ENCODE data around the gene LPXN.
"Not testable (repeated sequence)": the region's sequence is repeated elsewhere in the genome, so short reads cannot be mapped to it uniquely, and the experiment has no call there.

LPXN gene

DNA sequence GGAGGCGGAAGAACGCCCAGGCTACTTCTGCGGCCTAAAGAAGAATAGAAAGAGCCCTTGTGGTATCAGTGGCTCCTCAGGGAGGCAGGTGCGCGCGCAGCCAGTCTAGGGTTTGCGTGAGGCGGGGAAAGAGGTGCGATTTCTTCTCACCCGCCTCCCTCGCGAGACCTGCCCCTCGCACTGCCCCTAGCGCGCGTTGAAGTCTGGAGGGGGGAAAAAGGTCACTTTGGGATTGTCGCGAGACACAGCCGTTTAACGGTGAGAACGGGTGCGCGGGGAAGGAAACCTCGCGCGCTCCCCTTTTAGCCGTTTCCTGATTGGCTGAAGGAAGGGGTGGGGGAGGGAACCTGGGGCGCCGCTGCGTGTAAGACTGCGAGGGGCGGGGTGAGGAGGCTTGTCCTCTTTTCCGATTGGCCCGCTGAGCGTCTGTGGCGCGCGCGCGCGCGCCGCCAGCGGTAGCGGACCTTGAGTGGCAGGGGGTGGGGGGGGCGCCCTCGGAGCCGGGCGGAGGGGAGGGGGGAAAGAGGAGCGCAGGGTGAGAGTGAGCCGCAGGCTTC is 3.1 kb upstream of the LPXN start, which contains the start of gene ZFP91:
Gene ZFP91, plus strand, starts transcription at position 429 of the 557 bp plus-strand sequence. CDS start 219 bp downstream, outside the sequence.
- peak; percentile 96 for DNase-seq

DNA sequence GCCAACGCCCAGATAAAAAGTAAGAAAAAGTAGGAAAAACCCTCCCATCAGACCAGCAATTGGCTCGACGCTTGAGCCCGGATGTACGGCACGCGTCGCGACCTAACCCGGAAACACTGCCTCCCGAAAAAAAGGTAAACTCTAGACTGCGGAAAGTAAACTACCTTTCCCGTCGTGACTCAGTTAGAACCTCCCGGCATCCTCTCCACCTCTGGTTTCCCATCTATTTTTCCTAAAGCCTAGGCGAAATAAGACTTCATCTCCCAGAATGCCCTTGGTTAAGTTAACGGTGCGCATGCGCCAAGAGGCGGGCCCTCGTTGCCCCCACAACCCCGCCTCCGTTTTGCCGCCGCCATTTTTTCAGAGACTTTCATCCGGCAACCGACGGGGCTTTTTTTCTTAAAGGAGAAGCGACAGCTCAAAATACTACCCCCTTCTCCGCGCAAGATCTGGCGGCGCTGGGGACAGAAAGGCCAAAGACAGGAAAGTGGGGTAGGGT is 2.5 kb upstream of the LPXN start:
- peak; percentile 93 for DNase-seq

- DNase-seq = peak; percentile 89
Observed at GRCh38 chr11:58577555-58578135, 2.0 kb upstream of the LPXN start.

DNA sequence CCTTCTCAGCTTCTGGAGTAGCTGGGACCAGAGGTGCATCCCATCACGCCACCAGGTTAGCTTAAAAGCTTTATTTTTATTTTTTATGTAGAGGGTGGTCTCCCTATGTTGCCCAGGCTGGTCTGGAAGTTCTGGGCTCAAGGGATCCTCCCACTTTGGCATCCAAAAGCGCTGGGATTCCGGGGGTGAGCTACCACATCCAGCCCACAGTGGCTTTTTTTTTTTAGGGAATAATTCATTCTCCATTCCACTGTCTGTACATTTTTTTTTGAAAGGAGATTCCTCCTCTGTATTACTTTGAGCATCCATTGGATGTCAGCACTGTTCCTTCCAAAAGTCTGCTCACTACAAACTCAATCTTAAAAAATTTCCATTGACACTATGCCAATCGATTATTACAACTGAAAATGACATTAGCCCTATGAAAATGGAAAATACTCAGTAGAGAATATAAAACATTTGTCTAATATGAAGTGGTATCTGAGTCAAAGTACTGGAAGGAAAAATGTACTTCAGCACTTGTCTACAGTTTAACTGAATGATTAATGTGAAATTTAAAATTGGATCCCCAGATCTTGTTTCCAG is 1.3 kb upstream of the LPXN start:
- DNase-seq = no peak

DNA sequence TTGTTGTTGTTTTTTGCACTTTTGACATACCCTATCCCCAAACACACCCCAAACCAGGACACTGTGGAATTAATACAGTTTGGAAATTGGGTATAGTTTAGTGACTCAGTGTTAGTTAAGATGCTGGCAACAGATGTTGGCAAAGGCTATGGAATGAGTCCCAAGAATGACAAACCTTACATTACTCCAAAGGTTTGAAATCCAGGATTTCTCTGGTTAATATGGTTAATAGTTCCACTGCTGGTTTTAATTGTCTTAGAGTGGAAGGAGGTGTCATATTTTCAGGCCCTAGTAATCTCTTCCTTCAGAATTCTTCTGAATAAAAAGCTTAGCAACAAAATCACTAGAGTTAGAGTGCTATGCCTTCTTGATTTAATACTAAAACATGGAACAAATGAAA is 775 bp downstream of the LPXN start:
- no peak for DNase-seq

GRCh38 chr11:58573451-58574104 is 2.1 kb downstream of the LPXN start:
- peak; percentile 68 for DNase-seq

- not testable (repeated sequence) for DNase-seq
Observed at GRCh38 chr11:58572906-58573305, 2.8 kb downstream of the LPXN start.

GRCh38 chr11:58567889-58568512 is 7.7 kb downstream of the LPXN start:
- DNase-seq = peak; percentile 80

DNA sequence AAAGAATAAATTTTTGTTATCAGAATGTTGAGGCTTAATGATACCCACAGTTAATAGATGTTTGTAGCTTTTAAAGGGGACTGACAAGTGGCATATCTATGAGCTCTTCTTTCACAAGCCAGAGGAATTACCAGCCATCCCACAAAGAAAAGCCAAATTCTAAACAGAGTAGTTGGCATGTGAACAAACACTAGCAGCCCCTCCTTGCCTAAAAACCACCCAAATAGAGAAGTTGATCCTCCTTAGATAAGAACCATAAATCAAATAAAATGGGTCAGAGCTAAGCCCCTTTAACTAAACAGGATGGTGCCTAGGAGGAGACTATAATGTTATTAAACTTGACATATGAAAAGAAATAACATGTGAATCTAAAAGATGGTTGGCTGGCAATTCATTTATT is 11.4 kb downstream of the LPXN start:
- DNase-seq = no peak

GRCh38 chr11:58562375-58562800 is 13.3 kb downstream of the LPXN start:
- no peak for DNase-seq

DNA sequence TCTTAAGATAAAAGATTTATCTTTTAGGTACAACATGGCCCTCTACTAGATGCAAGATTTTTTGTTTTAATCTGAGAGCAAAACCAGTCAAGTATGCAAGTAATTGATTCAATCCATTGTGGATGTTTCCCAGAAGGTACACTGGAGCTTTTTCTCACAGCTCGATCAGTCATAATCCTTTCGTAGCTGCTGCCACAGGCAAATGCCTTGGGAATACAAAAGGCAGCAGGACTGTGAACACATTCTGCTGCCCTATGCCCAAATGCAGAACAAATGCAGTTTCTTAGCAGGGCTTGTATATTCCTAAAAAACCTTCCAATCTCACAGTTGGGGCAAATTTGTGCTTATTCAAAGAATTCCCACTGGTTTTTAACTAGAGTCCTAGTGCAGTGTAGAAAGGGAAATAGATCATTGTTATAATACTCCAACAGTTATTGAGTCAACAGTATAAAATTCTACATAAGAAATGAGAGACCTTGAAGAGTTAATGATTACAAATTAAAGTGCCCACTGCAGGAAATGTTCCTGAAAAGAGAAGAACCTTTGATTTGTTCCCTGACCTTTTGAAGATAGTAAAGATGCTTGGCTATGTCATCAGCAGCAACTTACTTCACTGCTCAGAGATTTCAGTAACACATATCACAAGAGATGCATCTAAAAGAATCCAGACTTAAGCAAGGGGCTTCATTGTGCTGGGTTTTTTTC is 14.1 kb downstream of the LPXN start:
- DNase-seq = no peak

- DNase-seq = no peak
Observed at GRCh38 chr11:58560842-58561241, 14.8 kb downstream of the LPXN start.

DNA sequence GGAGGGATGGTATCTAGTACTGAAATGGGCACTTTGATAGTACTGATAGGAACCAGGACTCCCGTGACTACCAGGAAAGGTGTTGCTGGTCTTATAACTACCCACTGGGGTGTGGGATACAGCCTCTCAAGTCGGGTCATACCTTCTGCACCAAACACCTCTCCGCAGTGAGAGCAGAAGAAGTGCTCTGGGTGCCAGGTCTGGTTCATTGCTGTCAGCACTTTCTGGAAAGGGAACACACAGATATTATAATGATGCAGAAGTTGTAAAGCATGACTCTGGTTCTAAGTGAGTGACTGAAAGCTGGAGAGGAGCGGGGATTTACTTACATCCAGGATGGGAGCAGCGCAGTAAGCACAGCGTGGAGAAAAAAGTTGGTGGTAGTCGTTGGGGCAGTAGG is 26.0 kb downstream of the LPXN start:
- DNase-seq = no peak

GRCh38 chr11:58546841-58547240 is 28.8 kb downstream of the LPXN start:
- DNase-seq = no peak

DNA sequence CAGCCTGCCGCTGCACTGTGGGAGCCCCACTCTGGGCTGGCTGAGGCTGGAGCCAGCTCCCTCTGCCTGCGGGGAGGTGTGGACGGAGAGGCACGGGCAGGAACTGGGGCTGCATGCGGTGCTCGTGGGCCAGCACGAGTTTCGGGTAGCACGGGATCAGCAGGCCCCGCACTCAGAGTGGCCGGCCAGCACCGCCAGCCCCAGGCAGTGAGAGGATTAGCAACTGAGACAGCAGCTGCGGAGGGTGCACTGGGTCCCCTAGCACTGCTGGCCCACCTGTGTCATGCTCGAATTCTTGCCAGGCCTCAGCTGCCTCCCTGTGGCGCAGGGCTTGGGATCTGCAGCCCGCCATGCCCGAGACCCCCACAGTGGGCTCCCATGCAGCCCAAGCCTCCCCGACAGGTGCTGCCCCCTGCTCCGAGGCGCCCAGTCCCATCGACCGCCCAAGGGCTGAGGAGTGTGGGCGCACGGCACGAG is 43.8 kb downstream of the LPXN start:
- no peak for DNase-seq

DNA sequence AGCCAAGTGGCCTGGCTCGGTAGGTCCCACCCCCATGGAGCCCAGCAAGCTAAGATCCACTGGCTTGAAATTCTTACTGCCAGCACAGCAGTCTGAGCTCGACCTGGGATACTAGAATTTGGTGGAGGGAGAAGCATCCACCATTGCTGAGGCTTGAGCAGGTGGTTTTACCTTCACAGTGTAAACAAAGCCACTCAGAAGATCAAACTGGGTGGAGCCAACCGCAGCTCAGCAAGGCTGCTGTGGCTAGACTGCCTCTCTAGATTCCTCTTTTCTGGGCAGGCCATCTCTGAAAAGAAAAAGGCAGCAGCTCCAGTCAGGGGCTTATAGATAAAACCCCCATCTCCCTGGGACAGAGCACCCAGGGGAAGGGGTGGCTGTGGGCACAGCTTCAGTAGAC is 45.4 kb downstream of the LPXN start:
- no peak for DNase-seq

- no peak for DNase-seq
Observed at GRCh38 chr11:58527429-58527828, 48.2 kb downstream of the LPXN start.

GRCh38 chr11:58526721-58527120 is 48.9 kb downstream of the LPXN start:
- DNase-seq = no peak

DNA sequence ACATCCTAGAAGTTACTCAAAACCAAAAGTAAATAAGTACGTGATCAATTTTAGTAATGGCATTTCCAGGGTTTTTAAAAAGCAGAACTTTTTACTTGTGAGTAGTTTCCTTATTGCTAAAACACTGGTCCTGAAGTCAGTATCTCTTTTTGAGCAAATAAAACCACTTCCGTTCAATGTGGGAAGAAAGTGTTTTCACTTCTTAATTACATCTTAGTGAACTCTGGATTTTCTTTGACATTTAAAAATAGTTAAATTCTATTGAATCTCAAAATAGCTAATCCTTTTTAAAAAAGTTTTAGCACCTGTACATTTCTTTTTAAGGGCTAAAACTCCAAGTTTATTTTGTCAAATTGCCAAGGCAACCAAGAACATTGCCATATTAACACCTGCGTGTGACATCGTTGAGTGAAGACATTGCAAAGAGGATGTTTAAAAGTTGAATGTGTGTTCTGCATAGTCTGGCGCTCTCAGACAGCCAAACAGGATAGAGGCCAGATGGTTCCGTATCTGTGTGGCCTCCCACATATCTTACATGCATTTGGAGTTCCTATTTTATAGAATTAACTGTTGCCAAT is 50.5 kb downstream of the LPXN start:
- no peak for DNase-seq

DNA sequence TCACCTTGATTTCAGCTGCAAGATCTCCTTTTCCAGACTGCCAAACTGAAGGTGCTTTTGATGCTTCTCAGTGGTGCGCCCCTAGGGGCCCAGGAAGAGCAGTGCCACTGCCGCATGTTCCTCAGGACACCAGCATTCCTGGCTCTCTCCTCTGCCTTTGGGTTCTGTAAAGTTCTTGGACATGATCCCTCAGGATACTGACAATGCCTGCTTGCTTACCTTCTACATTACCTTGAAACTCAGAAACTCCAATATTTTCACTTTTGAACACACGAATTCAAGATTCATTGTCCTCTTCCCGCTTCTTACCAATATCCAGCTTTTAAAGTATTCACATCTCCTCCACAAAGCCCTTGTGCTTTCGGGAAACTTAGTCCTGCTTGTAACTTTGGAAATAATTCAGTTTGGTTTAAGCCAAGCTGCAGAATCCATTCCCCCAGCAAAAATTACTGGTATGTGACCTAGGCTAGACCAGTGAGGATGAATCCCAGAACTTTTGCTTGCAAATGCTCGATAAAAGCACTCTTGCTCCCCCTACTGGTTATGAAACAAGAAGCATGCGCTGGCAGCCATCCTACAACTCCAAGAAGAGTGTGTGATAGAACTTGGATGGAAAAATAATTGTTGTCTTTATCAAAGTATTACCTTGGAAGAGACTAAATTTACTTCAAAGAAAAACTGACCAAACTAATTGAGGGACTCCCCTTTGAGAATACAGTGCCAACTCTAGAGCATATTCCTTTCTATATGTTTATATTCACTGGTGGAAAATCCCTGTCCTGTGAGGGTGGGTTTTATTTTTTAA is 51.2 kb downstream of the LPXN start:
- peak; percentile 67 for DNase-seq

DNA sequence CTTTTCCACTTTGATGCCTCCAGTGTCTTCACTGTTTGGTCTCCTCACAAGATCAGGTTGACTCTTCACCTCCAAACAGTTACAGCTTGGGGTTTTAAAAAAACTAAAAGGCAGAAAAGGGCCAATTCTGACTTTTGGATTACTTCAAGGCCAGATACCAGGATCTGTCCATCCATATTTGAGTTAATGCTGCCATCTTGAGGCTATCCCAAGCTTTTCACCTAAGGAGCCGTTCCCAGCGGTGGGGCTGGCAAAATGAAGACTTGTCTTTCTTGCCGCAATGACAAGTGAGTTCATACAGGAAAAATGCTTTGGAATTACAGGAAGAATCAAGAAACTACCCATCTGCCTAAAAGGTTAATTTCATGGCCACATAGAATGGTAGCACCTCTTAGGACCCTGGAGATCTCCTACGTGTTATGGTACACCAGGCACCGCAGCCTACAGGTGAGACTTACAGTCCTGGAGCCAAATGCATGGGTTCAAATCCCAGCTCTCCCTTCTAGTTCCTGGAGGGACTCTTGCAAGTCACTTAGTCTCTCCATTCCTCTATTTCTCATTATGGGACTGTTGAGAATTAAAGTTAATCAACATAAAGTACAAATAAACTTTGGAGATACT is 61.8 kb downstream of the LPXN start:
- DNase-seq = no peak

All from activated CD8-positive, alpha-beta memory T cell treated with anti-CD3 and anti-CD28 coated beads, Interleukin-2, amount 50 U/mL, for 48 hours (primary cell).